Activated CD8-positive, alpha-beta T cell treated with anti-CD3 and anti-CD28 coated beads for 36 hours (primary cell): ENCODE data around the gene ATP6V0E1. TPM values are rescaled to one million over a fixed set of nuclear protein-coding genes. Genes with fewer than 3 reads are reported as not detected.
A peak's percentile ranks its signal among the peaks of the same experiment; 100 is the strongest.

Experiments
- ATAC-seq: fragments of 200-7000 bp; cut with Tn5 transposase; one replicate; pipeline ENCODE4 v1.10.0; 2021; ENCODE audit warnings: mild to moderate bottlenecking, moderate library complexity
- CTCF ChIA-PET: fragments of 350-600 bp; sonication (Branson Sonifier 250); formaldehyde crosslinking; loops from one replicate; lab custom pipeline; 2021; ENCODE audit warnings: antibody characterized with exemption; lab: Charles Lee
- POLR2A ChIA-PET: fragments of 350-600 bp; sonication (Branson Sonifier 250); formaldehyde crosslinking; loops from one replicate; lab custom pipeline; 2021; ENCODE audit warnings: antibody characterized with exemption; lab: Charles Lee
- DNase-seq: peaks from one replicate; pipeline ENCODE4 v3.0.0-alpha.2; 2020
- H3K27ac Mint-ChIP-seq: one replicate; pipeline ENCODE4 v1.8.0; 2021; ENCODE audit warnings: mild to moderate bottlenecking, mixed read lengths
- H3K27me3 Mint-ChIP-seq: one replicate; pipeline ENCODE4 v1.8.0; 2021; ENCODE audit warnings: mixed read lengths
- H3K36me3 Mint-ChIP-seq: one replicate; pipeline ENCODE4 v1.8.0; 2021; ENCODE audit warnings: low read depth, mixed read lengths
- H3K4me1 Mint-ChIP-seq: one replicate; pipeline ENCODE4 v1.8.0; 2021; ENCODE audit warnings: low read depth, mixed read lengths
- H3K4me3 Mint-ChIP-seq: one replicate; pipeline ENCODE4 v1.8.0; 2021; ENCODE audit warnings: mild to moderate bottlenecking, moderate library complexity, mixed read lengths
- H3K9me3 Mint-ChIP-seq: one replicate; pipeline ENCODE4 v1.8.0; 2021; ENCODE audit warnings: mixed read lengths
- CTCF ChIP-seq: fragments of 200-600 bp; IDR thresholded peaks from one replicate; pipeline ENCODE4 v1.8.0; 2022; ENCODE audit warnings: antibody characterized with exemption, mild to moderate bottlenecking
- intact Hi-C: fragments of 100-400 bp; cut with micrococcal nuclease; formaldehyde crosslinking; loops from one replicate; pipeline ENCODE4 v1.10.0; 2022
- total RNA-seq, 2 experiments: library from RNA; stranded (reverse); gene quantifications; one replicate each; pipeline ENCODE4 v1.2.3, GENCODE V29; 2021

Gene ATP6V0E1
- total RNA-seq, 2 experiments from 2014 or later = 68.0 to 79.8 TPM

DNA sequence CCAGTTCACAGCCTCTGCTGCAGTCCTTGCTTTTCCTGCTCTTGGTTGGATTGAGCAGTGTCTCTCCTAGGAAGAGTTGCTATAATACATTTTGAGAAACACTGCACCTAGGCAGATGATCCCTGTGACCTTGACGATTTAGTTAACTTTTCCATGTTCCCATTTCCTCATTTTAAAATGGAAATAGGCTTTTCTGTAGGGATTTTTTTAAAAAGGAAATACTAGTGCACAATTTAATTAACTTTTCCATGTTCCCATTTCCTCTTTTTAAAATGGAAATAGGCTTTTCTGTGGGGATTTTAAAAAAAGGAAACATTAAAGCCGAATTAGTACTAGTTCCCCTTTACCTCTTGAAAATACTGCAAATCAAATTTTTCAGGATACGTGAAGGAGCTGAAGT is 4.7 kb downstream of the ATP6V0E1 start:
- Mint-ChIP-seq H3K27me3 (no peaks in the 10 kb centered on the region), H3K9me3 (no peaks in the 10 kb centered on the region), H3K4me1 (peaks cover 46% of the 10 kb centered on the region), H3K36me3 (peaks cover 39% of the 10 kb centered on the region), H3K27ac (no peak overlapping the region), H3K4me3 (no peak overlapping the region)
- intact Hi-C loops = no loop called here
- CTCF ChIA-PET = no interaction called here
- POLR2A ChIA-PET = interaction anchor here (1.6 kb wide), 1 partner anchor 77 kb away, joined by 4 read pairs; no protein-coding TSS in a partner anchor
- TF ChIP-seq CTCF = no peak
- ATAC-seq (no peak), DNase-seq (no peak)

DNA sequence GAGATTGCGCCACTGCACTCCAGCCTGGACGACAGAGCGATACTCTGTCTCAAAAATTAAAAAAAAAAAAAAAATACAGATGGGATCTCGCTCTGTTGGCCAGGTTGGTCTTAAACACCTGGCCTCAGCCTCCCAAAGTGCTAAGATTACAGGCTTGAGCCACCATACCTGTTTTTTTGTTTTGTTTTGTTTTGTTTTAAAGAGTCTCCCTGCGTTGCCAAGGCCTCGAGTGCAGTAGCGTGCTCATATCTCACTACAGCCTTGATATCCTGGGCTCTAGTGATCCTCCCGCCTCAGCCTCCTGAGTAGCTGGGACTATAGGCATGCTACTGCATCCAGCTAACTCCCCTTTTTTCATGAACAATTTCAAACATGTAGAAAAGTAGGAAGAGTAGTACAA is 7.2 kb downstream of the ATP6V0E1 start:
- TF ChIP-seq CTCF = no peak
- DNase-seq (no peak), ATAC-seq (no peak)
- H3K27ac Mint-ChIP-seq = no peak overlapping the region
- no peaks in the 10 kb centered on the region for H3K27me3 Mint-ChIP-seq
- intact Hi-C loops = no loop called here
- H3K4me3 Mint-ChIP-seq = no peak overlapping the region
- CTCF ChIA-PET = interaction anchor here (0.9 kb wide), 1 partner anchor 111 kb away, joined by 3 read pairs; no protein-coding TSS in a partner anchor
- peaks cover 49% of the 10 kb centered on the region for H3K4me1 Mint-ChIP-seq
- POLR2A ChIA-PET = interaction anchor here (0.6 kb wide), 1 partner anchor 161 kb away, joined by 3 read pairs; no protein-coding TSS in a partner anchor
- no peaks in the 10 kb centered on the region for H3K9me3 Mint-ChIP-seq
- peaks cover 54% of the 10 kb centered on the region for H3K36me3 Mint-ChIP-seq

GRCh38 chr5:172994405-172994804 is 10.8 kb downstream of the ATP6V0E1 start:
- ATAC-seq = no peak
- peaks cover 43% of the 10 kb centered on the region for H3K36me3 Mint-ChIP-seq
- TF ChIP-seq CTCF = no peak
- DNase-seq = no peak
- no peaks in the 10 kb centered on the region for H3K27me3 Mint-ChIP-seq
- H3K4me3 Mint-ChIP-seq = no peak overlapping the region
- H3K27ac Mint-ChIP-seq = peak overlapping the region; percentile 67
- H3K9me3 Mint-ChIP-seq = no peaks in the 10 kb centered on the region
- POLR2A ChIA-PET = interaction anchor here (1.2 to 2.0 kb wide), 3 partner anchors 10 to 41 kb away, joined by 3 to 10 read pairs (median 4); partner anchors contain the start of gene ATP6V0E1
- peaks cover 44% of the 10 kb centered on the region for H3K4me1 Mint-ChIP-seq
- CTCF ChIA-PET = interaction anchor here (0.8 to 2.4 kb wide), 4 partner anchors 9 to 150 kb away, joined by 3 to 16 read pairs (median 4); partner anchors contain the start of genes ATP6V0E1 and BNIP1
- intact Hi-C loops = no loop called here

GRCh38 chr5:172999372-172999973 is 15.9 kb downstream of the ATP6V0E1 start:
- intact Hi-C loops = no loop called here
- ChIA-PET CTCF (interaction anchor here (2.0 kb wide), 1 partner anchor 13 kb away, joined by 7 read pairs; no protein-coding TSS in a partner anchor), POLR2A (no interaction called here)
- Mint-ChIP-seq H3K4me1 (peaks cover 66% of the 10 kb centered on the region), H3K36me3 (peaks cover 27% of the 10 kb centered on the region), H3K27ac (peak overlapping the region; percentile 44), H3K27me3 (no peaks in the 10 kb centered on the region), H3K9me3 (no peaks in the 10 kb centered on the region), H3K4me3 (no peak overlapping the region)
- DNase-seq (no peak), ATAC-seq (no peak)
- no peak for TF ChIP-seq CTCF

GRCh38 chr5:172999974-173000373 is 16.4 kb downstream of the ATP6V0E1 start:
- Mint-ChIP-seq H3K4me1 (peaks cover 71% of the 10 kb centered on the region), H3K27me3 (no peaks in the 10 kb centered on the region), H3K36me3 (peaks cover 27% of the 10 kb centered on the region), H3K27ac (peak overlapping the region; percentile 66), H3K9me3 (no peaks in the 10 kb centered on the region), H3K4me3 (no peak overlapping the region)
- TF ChIP-seq CTCF = no peak
- ChIA-PET POLR2A (no interaction called here), CTCF (interaction anchor here (2.0 kb wide), 1 partner anchor 14 kb away, joined by 7 read pairs; no protein-coding TSS in a partner anchor)
- ATAC-seq (no peak), DNase-seq (no peak)
- intact Hi-C loops = no loop called here
